ENCODE measurements around the gene SURF2.
"Not testable (repeated sequence)": the region's sequence is repeated elsewhere in the genome, so short reads cannot be mapped to it uniquely, and the experiment has no call there.

Gene SURF2

DNA sequence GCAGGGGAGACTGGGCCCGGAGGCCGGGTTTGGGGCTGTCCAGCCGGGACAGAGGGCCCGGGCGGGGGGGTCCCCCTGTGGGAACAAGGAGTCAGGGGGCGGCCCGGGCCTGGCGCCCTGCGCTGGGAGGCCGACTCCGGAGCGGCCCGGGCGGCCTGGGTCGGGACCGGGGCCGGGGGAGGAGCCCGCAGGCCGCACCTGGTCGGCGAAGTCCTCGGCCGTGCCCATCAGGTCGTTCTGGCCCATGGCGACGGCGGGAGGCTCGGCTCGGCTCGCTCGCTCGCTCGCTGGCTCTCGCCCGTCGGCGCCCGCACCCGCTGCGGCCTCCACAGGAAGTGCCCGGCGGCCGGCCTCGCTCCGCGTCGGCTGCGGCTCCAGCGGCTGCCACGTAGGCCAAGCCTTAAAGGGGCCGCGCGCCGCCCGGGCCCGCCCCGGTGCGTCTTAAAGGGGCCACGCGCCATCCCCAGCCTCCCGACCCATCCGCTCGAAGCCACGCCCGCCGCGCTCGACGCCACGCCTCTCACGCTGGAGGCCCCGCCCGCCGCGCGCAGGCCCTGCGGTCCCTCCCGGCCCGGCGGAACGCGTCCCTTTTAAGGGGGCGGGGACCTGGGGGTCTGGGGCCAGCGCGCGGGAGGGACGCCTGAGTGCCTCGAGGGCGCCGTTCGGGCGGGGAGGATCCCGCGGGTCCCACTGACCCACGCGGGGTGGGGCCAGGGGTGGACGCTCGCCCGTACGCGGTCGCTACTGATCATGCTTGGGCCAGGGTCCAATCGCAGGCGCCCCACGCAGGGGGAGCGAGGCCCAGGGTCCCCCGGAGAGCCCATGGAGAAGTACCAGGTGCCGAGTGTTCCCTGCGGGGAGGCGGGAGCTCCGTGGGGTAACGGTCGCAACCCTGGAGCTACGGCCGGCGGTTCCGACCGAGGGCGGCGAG, 19.6 kb downstream of the SURF2 start, which contains the start of the genes STKLD1 and SURF4:
Gene STKLD1, plus strand, starts transcription at position 643 of the 931 bp plus-strand sequence. Its CDS starts 108 bp downstream, at position 751.
Gene SURF4, minus strand, starts transcription at position 337 of the 931 bp plus-strand sequence. Its CDS starts 91 bp downstream, at position 246.
- peak; percentile 90 to 96 for DNase-seq (ENCODE audit: low read depth in 1 of 2, low spot score in 1 of 2)

DNA sequence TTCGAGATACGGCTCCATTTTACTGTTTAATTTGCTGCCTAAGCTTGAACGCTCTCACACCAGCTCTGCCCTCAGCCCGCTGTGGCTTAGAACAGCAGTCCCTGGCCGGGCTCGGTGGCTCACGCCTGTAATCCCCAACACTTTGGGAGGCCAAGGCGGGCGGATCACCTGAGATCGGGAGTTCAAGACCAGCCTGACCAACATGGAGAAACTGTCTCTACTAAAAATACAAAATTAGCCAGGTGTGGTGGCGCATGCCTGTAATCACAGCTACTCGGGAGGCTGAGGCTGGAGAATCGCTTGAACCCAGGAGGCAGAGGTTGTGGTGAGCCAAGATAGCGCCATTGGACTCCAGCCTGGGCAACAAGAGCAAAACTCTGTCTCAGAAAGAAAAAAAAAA, 20.9 kb downstream of the SURF2 start:
- not testable (repeated sequence) for DNase-seq (ENCODE audit: low read depth in 1 of 2, low spot score in 1 of 2)

DNA sequence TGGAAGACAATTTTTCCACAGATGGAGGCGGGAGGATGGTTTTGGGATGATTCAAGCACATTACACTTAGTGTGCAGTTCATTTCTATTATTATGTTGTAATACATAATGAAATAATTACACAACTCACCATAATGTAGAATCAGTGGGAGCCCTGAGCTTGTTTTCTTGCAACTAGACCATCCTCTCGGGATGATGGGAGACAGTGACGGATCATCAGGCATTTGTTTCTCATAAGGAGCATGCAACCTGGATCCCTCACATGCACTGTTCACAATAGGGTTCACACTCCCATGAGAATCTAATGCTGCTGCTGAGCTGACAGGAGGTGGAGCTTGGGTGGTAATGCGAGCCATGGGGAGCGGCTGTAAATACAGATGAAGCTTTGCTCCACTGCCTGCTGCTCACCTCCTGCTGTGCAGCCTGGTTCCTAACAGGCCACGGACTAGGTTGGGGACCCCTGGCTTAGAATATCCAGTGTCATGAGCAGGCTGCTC, 21.4 kb downstream of the SURF2 start:
- DNase-seq (ENCODE audit: low read depth in 1 of 2, low spot score in 1 of 2) = no peak

DNA sequence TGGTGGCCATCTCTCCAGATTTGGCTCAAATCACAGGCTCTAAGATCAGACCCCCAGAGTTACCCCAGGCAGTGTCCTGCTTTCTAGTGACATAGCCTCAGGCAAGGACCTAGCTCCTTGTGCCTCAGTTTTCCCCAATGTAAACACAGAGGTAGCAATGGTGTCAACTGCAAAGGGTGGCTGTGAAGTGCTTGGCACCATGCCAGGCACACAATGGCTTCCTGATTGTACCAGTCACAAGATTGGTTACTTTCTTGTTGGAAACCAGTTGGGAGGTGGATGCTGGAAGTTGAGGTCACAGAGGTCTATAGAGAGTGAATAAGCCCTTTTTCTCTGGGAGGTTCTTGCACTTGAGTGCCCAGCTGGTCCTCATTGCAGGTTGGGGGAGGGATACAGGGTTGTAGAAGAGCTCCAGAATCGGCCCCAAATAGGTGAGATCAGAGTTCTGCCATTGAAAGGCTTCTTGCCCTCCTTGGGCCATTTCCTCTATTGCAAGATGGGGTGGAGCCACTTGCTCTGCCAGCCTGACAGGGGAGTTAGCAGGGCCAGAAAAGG, 22.1 kb downstream of the SURF2 start:
- DNase-seq (ENCODE audit: low read depth in 1 of 2, low spot score in 1 of 2) = no peak

DNA sequence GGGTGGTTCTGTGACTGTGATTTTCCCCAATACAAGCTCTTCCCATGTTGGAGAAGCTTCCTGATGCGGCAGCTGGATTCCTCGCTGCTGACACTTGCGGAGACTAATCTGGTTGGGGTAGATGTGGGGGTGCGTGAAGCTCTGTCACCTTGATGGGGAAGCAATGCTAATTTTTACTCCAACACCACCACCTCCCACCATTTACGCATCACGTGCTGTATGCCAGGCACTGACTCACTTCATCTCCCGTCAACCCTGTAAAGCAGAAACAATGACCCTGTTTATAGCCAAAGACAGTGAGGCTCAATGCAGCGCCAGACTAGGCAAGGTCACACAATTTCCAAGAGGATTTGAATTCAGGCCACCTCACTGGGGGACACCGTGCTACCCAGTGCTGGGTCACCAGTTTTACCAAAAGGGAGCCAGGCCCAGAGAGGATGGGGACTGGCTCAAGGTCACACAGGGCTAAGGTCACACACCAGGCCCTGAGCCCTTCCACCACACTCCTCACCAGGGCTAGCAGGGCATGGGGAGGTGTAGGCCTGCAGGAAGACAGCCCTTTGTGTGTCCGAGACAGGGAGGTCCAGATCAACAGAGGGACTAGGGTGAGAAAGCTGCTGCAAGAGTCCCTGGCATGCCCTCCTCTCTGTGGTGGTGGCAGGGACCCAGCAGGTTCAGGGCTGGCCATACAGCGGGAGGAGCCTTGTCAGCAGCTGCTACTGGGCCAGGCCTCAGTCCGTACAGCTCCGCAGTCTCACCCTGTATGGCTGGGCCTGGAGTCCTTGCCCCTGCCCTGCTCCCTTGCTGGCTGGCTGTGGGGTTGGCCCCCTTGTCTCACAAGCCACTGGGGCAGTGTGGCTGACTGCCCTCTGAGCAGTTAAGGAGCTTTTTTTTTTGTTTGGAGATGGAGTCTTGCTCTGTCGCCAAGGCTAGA, 23.1 kb downstream of the SURF2 start:
- no peak for DNase-seq (ENCODE audit: low read depth in 1 of 2, low spot score in 1 of 2)

DNA sequence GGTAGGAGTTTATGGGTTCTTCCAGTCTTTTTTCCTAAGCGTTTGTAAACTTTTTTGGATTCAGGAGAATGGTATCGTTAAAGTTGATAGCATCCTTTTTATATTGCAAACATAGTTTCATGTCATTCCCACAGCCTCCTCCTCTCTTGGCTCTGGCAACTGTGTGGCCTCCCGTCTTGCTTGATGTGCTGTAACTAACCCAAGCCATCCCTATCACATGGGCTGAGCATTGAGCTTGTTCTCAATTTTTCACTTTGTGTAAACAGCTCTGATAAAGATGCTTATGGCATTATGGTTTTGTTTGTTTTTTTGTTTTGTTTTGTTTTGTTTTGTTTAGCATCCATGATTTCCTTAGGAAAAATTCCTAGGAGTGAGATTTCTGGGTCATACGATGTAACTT, 24.4 kb downstream of the SURF2 start:
- no peak for DNase-seq (ENCODE audit: low read depth in 1 of 2, low spot score in 1 of 2)

DNA sequence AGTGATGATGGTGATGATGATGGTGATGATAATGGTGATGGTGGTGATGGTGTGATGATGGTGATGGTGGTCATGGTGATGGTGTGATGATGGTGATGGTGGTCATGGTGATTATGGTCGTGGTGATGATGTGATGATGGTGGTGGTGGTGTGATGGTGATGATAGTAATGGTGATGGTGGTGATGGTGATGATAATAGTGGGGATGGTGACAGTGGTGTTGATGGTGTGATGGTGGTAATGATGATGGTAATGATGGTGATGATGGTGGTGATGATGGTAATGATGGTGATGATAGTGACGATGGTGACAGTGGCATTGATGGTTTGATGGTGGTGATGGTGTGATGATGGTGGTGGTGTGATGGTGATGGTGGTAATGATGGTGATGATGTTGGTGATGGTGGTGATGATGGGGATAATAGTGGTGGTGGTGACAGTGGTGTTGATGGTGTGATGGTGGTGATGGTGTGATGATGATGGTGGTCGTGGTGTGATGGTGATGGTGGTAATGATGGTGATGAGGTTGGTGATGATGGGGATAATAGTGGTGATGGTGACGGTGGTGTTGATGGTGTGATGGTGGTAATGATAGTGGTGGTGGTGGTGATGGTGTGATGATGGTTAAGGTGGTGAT, 26.3 kb downstream of the SURF2 start:
- DNase-seq (ENCODE audit: low read depth in 1 of 2, low spot score in 1 of 2) = no peak

DNA sequence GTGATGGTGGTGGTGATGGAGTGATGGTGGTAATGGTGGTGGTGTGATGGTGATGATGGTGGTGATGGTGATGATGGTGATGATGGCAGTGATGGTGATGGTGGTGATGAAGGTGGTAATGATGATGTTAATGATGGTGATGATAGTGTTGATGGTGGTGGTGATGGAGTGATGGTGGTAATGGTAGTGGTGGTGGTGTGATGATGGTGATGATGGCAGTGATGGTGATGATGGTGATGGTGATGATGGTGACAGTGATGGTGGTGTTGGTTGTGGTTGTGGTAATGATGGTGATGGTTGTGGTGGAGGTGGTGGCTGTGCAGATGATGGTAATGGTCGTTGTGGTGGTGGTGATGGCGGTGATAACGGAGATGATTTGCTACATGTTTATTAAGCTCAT, 27.1 kb downstream of the SURF2 start:
- DNase-seq (ENCODE audit: low read depth in 1 of 2, low spot score in 1 of 2) = no peak

DNA sequence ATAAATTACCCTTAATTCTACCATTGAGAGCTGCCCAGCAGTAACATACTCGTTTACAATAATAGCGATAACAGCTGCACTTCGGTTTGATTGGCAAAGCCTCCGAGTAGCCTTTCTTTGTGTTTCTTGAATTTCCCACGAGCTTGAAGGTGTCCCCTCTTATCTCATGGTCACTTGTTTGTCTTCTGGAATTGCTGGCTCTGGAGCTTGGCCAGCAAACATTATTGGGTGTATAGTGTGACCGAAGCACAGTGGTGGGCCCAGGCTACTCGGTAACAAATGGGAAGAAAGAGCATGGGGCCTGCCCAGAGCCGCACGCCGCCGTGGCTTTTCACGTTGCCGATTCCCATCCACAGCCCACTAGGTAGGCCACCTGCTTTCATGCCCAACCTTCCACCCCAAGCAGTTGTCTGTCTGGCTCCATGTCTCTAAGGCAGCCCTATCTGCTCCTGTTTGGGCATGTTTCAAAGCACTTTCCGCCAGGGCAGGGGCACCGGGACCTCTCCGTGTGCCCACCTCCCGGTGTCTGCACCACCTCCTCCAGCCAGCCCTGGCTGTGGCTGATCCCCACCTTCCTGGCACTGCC, 28.5 kb downstream of the SURF2 start:
- DNase-seq (ENCODE audit: low read depth in 1 of 2, low spot score in 1 of 2) = no peak

DNA sequence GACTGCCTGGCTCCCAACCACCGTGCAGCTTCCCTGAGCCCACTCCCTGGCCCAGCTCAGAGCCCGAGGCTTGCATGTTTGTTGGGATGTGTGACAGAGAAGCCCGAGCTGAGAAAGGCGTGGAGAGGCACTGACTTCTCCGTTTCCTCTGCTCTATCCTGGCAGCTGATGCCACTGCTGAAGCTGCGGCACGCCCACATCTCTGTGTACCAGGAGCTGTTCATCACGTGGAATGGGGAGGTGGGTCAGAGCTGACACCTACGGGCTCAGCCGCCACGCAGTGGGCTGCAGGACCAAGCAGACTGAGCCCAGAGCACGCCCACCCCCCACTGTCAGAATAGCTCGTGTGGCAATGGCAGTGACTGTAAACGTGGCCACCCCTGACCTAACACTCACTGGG, 29.1 kb downstream of the SURF2 start:
- DNase-seq (ENCODE audit: low read depth in 1 of 2, low spot score in 1 of 2) = no peak

DNA sequence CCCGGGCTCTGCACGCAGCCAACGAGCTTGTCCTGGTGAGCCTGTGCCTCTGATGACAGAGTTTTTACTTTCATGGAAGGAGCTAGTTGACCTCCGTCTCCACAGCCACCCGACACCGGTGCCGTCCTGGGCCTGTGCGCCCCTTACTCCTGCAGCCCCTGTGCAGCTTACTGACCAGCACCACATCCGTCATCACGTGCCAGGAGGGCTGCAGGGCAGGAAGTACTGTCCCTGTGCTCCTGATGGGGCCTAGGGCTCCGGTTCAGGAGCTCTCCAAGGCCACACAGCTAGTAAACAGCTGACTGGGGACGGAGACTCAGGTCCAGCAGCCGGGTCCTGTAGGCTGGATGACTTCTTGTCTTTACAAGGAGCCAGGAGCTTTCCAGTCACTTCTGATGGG, 30.0 kb downstream of the SURF2 start:
- no peak for DNase-seq (ENCODE audit: low read depth in 1 of 2, low spot score in 1 of 2)

DNA sequence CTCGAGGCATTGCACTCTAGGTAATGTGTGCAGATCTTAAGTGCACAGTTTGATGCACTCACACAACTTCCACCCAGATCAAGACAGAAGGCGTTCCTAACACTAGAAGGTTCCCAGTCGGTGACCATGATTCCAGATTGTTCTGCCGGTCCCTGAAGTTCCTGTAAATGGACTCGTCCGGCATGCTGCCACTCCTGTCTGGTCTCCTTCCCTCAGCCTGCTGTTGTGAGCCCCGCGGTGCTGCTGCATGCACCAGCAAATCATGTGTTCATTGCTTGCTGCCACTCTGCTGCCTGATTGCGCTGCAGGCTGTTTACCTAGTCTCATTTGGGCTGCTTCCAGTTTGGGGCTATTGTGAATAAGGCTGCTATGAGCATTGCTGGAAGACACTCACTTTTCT, 31.3 kb downstream of the SURF2 start:
- DNase-seq (ENCODE audit: low read depth in 1 of 2, low spot score in 1 of 2) = no peak

DNA sequence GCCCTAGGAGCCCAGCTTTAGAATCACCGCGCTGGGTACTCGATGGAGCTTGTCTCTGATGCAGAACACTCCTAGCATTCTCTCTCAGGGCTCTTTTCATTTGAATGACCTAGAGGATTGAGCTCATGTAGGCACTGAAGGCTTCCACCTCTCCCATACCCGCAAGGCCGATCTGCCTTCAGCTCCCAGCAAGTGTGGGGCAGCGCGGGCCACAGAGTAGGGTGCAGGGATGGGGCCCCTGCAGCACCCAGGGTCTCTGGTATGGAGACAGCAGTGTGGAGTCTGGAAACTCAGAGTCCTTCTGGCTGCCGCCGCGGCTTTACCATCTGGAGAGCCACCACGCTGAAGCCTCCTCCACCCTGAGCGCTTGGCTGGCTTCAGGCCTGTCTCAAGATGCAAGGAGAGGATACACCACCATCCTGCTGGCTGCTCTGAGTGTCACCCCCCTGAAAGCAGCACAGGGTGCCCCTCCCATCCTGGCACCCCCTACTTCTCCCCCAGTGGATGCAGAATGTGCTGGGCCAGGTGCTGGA, 32.7 kb downstream of the SURF2 start:
- no peak for DNase-seq (ENCODE audit: low read depth in 1 of 2, low spot score in 1 of 2)

DNA sequence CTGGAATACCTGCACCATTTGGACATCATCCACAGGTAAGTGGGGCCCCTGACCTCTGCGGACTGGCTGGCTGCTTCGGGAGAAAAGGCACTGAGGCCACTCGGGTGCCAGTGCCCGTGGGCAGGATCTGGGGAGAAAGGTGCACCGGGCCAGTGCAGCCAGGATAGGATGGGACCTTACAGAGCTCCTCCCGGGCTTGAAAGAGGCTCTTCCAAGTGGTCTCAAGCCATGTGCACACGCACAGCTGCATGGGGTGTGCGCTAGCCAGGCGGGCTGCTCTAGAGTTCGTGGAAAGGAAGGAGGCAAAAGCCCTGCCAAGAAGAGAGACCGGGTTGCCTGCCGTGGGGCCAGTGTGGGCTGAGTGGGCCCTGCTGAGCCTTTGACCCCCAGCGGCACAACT, 33.2 kb downstream of the SURF2 start:
- DNase-seq (ENCODE audit: low read depth in 1 of 2, low spot score in 1 of 2) = no peak

DNA sequence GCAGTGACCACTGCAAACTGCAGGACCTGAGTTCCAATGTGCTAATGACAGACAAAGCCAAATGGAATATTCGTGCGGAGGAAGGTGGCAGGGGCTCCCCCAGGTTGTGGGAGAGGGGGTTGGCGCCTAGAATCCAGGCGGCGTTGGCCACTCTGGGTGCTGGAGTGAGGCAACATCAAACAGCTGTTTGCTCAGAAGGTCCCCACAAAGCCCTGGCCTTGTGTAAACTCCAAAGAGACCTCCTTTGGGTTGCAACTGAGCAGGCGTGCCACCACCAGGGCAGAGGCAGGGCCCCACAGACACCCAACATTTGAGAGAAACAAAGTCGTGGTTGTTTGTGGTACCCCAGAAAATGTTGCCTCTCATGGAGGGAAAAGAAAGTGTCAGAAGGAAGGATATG, 34.4 kb downstream of the SURF2 start:
- DNase-seq (ENCODE audit: low read depth in 1 of 2, low spot score in 1 of 2) = no peak

DNA sequence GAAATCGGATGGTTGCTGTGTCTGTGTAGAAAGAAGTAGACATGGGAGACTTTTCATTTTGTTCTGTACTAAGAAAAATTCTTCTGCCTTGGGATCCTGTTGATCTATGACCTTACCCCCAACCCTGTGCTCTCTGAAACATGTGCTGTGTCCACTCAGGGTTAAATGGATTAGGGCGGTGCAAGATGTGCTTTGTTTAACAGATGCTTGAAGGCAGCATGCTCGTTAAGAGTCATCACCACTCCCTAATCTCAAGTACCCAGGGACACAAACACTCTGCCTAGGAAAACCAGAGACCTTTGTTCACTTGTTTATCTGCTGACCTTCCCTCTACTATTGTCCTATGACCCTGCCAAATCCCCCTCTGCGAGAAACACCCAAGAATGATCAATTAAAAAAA, 35.1 kb downstream of the SURF2 start:
- not testable (repeated sequence) for DNase-seq (ENCODE audit: low read depth in 1 of 2, low spot score in 1 of 2)

DNA sequence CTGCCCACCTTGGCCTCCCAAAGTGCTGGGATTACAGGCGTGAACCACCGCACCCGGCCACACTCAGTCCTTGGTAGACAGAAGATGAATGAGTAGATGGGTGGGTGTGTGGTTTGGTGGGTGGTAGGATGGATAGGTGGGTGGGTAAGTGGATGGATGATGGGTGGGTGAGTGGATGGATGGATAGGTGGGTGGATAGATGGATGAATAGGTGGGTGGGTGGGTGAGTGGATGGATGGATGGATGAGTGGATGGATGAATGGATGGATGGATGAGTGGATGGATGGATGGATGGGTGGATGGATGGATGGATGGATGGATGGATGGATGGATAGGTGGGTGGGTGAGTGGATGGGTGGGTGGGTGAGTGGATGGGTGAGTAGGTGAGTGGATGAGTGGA, 36.0 kb downstream of the SURF2 start:
- DNase-seq (ENCODE audit: low read depth in 1 of 2, low spot score in 1 of 2) = not testable (repeated sequence)

DNA sequence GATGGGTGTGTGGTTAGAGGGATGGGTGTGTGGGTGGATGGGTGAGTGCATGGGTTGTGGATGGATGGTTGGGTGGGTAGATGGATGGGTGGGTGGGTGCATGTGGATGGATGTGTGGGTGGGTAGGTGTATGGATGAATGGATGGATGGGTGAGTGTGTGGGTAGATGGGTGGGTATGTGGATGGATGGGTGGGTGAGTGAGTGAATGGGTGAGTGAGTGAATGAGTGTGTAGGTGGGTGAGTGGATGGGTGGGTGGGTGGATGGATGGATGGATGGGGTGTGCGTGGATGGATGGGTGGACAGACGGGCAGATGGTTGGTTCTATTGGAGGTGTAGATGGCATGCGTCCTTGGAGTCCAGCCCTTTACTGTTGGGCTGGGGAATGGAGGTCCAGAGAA, 37.0 kb downstream of the SURF2 start:
- DNase-seq (ENCODE audit: low read depth in 1 of 2, low spot score in 1 of 2) = no peak

DNA sequence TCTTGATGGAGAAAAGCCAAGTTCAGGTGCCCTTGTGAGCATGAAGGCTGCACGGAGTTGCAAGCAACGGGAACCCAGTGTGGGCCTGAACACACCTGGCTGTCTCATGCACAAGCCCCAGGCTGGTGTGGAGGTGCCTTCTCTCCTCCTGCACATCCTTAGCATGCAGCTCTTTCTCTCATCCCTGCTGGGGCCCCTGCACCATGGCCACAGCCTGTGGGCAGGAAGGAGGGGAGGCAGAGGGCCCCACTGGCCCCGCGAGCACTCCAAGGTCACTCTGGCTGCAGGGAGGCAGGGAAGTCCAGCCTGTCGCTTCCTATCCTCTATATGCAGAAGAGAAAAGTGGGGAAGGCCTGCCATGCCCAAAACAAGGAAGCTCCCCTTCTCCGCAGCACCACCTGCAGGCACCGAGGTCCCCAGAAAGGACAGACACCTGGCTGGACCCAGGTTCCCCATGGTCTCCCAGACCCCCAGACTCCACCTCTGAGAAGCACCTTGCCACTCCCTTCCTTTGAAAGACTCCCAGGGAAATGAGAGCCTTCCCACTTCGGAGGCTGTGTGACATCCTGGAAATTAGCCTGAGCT, 38.4 kb downstream of the SURF2 start:
- no peak for DNase-seq (ENCODE audit: low read depth in 1 of 2, low spot score in 1 of 2)

DNA sequence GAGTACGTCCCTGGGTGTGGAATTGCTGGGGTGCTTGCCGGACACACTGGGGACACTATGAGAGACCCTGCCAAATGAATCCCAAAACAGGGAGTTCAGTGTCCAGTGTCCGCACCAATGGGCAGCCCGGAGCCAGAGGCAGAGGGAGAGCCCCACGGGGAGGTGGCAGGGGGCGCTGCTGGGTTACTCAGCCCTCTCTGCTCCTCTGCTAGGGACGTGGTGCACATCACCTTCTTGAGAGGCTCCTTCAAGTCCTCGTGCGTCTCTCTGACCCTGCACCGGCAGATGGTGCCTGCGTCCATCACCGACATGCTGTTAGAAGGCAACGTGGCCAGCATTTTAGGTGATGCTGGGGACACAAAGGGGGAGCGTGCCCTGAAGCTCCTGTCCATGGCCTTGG, 40.6 kb downstream of the SURF2 start:
- no peak for DNase-seq (ENCODE audit: low read depth in 1 of 2, low spot score in 1 of 2)

Measured in activated CD4-positive, alpha-beta T cell treated with anti-CD3 and anti-CD28 coated beads, Interleukin-2, amount 50 U/mL, for 24 hours (primary cell).